Sigmoid colon (tissue), 7 donors: ENCODE results near the gene CYBC1. TPM values are rescaled to one million over a fixed set of nuclear protein-coding genes. Genes with fewer than 3 reads are reported as not detected.

Experiments used
- DNase-seq: peaks from one replicate; pipeline ENCODE4 v3.0.0-alpha.2; 2019
- H3K27ac ChIP-seq, 4 donors: fragments of 200-600 bp; sonication (generic); one replicate each; pipeline ENCODE4 v1.5.1; 2016 to 2019; ENCODE audit warnings: mild to moderate bottlenecking in 1 of 4
- H3K27me3 ChIP-seq, 3 donors: fragments of 200-600 bp; sonication (generic); one replicate each; pipeline ENCODE4 v1.5.1; 2019; ENCODE audit warnings: mild to moderate bottlenecking in 1 of 3
- H3K36me3 ChIP-seq, 4 donors: fragments of 200-600 bp; sonication (generic); one replicate each; pipeline ENCODE4 v1.5.1; 2016 to 2019
- H3K4me1 ChIP-seq, 4 donors: fragments of 200-600 bp; sonication (generic); one replicate each; pipeline ENCODE4 v1.5.1; 2017 to 2019
- H3K4me3 ChIP-seq, 4 donors: fragments of 200-600 bp; sonication (generic); one replicate each; pipeline ENCODE4 v1.5.1; 2017 to 2019; ENCODE audit warnings: mild to moderate bottlenecking in 2 of 4, moderate library complexity in 1 of 4
- H3K9me3 ChIP-seq, 4 donors: fragments of 200-600 bp in 3 of 4; sonication (generic) in 3 of 4; one replicate each; pipeline versions ENCODE4 v1.5.1 to v1.6.1; 2013 to 2019
- CTCF ChIP-seq, 4 experiments: fragments of 450-650 bp in 3 of 4; fragments of 200-600 bp in 1 of 4; IDR thresholded peaks; one replicate each; pipeline ENCODE4 v1.5.1; 2016 to 2019; ENCODE audit warnings: antibody characterized with exemption in 4 of 4, mild to moderate bottlenecking in 3 of 4, moderate library complexity in 2 of 4
- EP300 ChIP-seq, 4 donors: sonication (generic); formaldehyde crosslinking; IDR thresholded peaks; one replicate each; pipeline ENCODE4 v1.6.1; 2017; ENCODE audit warnings: antibody characterized with exemption in 4 of 4
- POLR2A ChIP-seq, 2 donors: fragments of 450-650 bp; IDR thresholded peaks; one replicate each; pipeline ENCODE4 v1.6.1; 2016; ENCODE audit warnings: antibody characterized with exemption in 2 of 2, mild to moderate bottlenecking in 2 of 2, moderate library complexity in 2 of 2
- POLR2AphosphoS5 ChIP-seq, 4 donors: sonication (generic); formaldehyde crosslinking; IDR thresholded peaks; one replicate each; pipeline ENCODE4 v1.6.1; 2017; ENCODE audit warnings: antibody characterized with exemption in 4 of 4
- WGBS, 2 donors: extraction: QIAGEN DNeasy Blood & Tissue Kit; methylation state at CpG; one replicate each; pipeline ENCODE4 v1.1.7; 2013; 5-methylcytosine and 5-hydroxymethylcytosine counted together
- intact Hi-C: fragments of 100-400 bp; cut with DNase I; formaldehyde crosslinking; loops from one replicate; pipeline ENCODE4 v1.15.1; 2023
- polyA plus RNA-seq, 3 donors: library from polyadenylated mRNA; stranded (reverse); fragments of 200-250 nt; gene quantifications; one replicate each; pipeline ENCODE4 v1.2.3, GENCODE V29; 2013
- small RNA-seq, 3 donors: library from RNA; depleted of rRNA; stranded (forward); fragments of <200 nt; gene quantifications; one replicate each; pipeline ENCODE3, GENCODE V24; 2016
- total RNA-seq, 4 donors: library from RNA; depleted of rRNA; stranded (reverse); fragments of >200 nt; gene quantifications; one replicate each; pipeline ENCODE4 v1.1.0, GENCODE V29; 2016
- donor health status: healthy with polysubstance abuse.
- donor health status: Bipolar disorder and iron deficiency.
- donor health status: healthy.

The CYBC1 gene
- total and polyA plus RNA-seq, 7 donors = 22.8 to 116 (median 39.9) TPM

- 75 to 87% methylated on average over 38 of the region's 38 CpGs for WGBS, 2 donors
- Histone ChIP-seq H3K4me1 (peaks cover 0 to 12% (median 0%) of the 10 kb centered on the region in 4 donors), H3K27ac (no peak overlapping the region), H3K9me3 (no peaks in the 10 kb centered on the region), H3K27me3 (no peaks in the 10 kb centered on the region), H3K36me3 (peaks cover 0 to 39% (median 3%) of the 10 kb centered on the region in 4 donors), H3K4me3 (no peak overlapping the region)
- TF ChIP-seq CTCF (IDR thresholded peaks at IDR 0.05) (no peak), POLR2AphosphoS5 (IDR thresholded peaks at IDR 0.05) (no peak), POLR2A (IDR thresholded peaks at IDR 0.05) (no peak), EP300 (IDR thresholded peaks at IDR 0.05) (no peak)
- no peak for DNase-seq
- intact Hi-C loops = no loop called here
These were observed 52.9 kb downstream of the CYBC1 start for GRCh38 chr17:82397449-82398335.

GRCh38 chr17:82396601-82397435 lies 53.7 kb downstream of the CYBC1 start:
- DNase-seq = no peak
- Histone ChIP-seq H3K4me1 (peaks cover 0 to 12% (median 0%) of the 10 kb centered on the region in 4 donors), H3K27me3 (no peaks in the 10 kb centered on the region), H3K27ac (peak overlapping the region in 1 of 4 donors; percentile 6), H3K9me3 (no peaks in the 10 kb centered on the region), H3K4me3 (no peak overlapping the region), H3K36me3 (peaks cover 0 to 39% (median 4%) of the 10 kb centered on the region in 4 donors)
- TF ChIP-seq CTCF (IDR thresholded peaks at IDR 0.05) (no peak), POLR2AphosphoS5 (IDR thresholded peaks at IDR 0.05) (peak in 1 of 4 donors; percentile 28)
- intact Hi-C loops = no loop called here
- 80 to 83% methylated on average over 19 of the region's 19 CpGs for WGBS, 2 donors

- peaks cover 0 to under 1% (median 0%) of the 10 kb centered on the region in 4 donors for H3K4me1 ChIP-seq
- WGBS, 2 donors = 88 to 96% methylated on average over 12 of the region's 12 CpGs
- H3K27ac ChIP-seq = no peak overlapping the region
- intact Hi-C loops = no loop called here
- no peaks in the 10 kb centered on the region for H3K27me3 ChIP-seq
- no peak for DNase-seq
- H3K4me3 ChIP-seq = no peak overlapping the region
- peaks cover 0 to 37% (median 4%) of the 10 kb centered on the region in 4 donors for H3K36me3 ChIP-seq
- H3K9me3 ChIP-seq = no peaks in the 10 kb centered on the region
- no peak for TF ChIP-seq CTCF (IDR thresholded peaks at IDR 0.05)
- no peak for TF ChIP-seq EP300 (IDR thresholded peaks at IDR 0.05)
- TF ChIP-seq POLR2AphosphoS5 (IDR thresholded peaks at IDR 0.05) = no peak
- no peak for TF ChIP-seq POLR2A (IDR thresholded peaks at IDR 0.05)
These were observed 56.3 kb downstream of the CYBC1 start for GRCh38 chr17:82394278-82394677.

- intact Hi-C loops = no loop called here
- no peaks in the 10 kb centered on the region for H3K27me3 ChIP-seq
- H3K4me1 ChIP-seq = no peaks in the 10 kb centered on the region
- WGBS, 2 donors = 94 to 95% methylated on average over 15 of the region's 15 CpGs
- H3K9me3 ChIP-seq = no peaks in the 10 kb centered on the region
- TF ChIP-seq POLR2A (IDR thresholded peaks at IDR 0.05) = no peak
- no peak for DNase-seq
- no peak overlapping the region for H3K27ac ChIP-seq
- peaks cover 0 to 34% (median 4%) of the 10 kb centered on the region in 4 donors for H3K36me3 ChIP-seq
- no peak overlapping the region for H3K4me3 ChIP-seq
These were observed 57.6 kb downstream of the CYBC1 start for GRCh38 chr17:82392941-82393340.

Small RNA genes within 50 kb of the gene (small RNA-seq; reads per million reads assigned to genes)
- gene RF00019 = 0 reads per million in 3 donors

Other genes with a start within 250 kb of the CYBC1 start
- gene CCDC57, start 237.9 kb downstream of the CYBC1 start, total RNA-seq = 10 to 100 TPM; 13.3 to 34.1 (median 20.8) TPM
- 10 to 100 TPM; 17.4 to 47.8 (median 25.4) TPM for gene CCDC57, start 237.9 kb downstream of the CYBC1 start, polyA plus RNA-seq
- 10 to 100 TPM in 3 of 4 donors, 1 to 10 TPM in 1; 9.6 to 19.7 (median 11.6) TPM for gene SLC16A3, start 221.7 kb downstream of the CYBC1 start, total RNA-seq
- gene SLC16A3, start 221.7 kb downstream of the CYBC1 start, polyA plus RNA-seq = 100 to 1,000 TPM in 1 of 3 donors, 10 to 100 TPM in 2; 10.8 to 140 (median 37.9) TPM
- gene CSNK1D, start 177.1 kb downstream of the CYBC1 start, total RNA-seq = 10 to 100 TPM; 45.1 to 61.2 (median 48.9) TPM
- 100 to 1,000 TPM in 1 of 3 donors, 10 to 100 TPM in 2; 55.9 to 142 (median 86.2) TPM for gene CSNK1D, start 177.1 kb downstream of the CYBC1 start, polyA plus RNA-seq
- gene CD7, start 133.1 kb downstream of the CYBC1 start, total RNA-seq = 1 to 10 TPM in 2 of 4 donors, not detected in 2; 2.8 to 4.3 TPM
- 10 to 100 TPM in 1 of 3 donors, 1 to 10 TPM in 1, under 1 TPM in 1; 0.60 to 38.3 (median 4.6) TPM for gene CD7, start 133.1 kb downstream of the CYBC1 start, polyA plus RNA-seq
- gene SECTM1, start 117.0 kb downstream of the CYBC1 start, total RNA-seq = 10 to 100 TPM in 2 of 4 donors, 1 to 10 TPM in 2; 8.4 to 56.9 (median 10.5) TPM
- 100 to 1,000 TPM in 1 of 3 donors, 10 to 100 TPM in 2; 64.3 to 105 (median 80.8) TPM for gene SECTM1, start 117.0 kb downstream of the CYBC1 start, polyA plus RNA-seq
- not detected for gene TEX19, start 91.5 kb downstream of the CYBC1 start, total RNA-seq
- under 1 TPM in 1 of 3 donors, not detected in 2; 0.04 TPM for gene TEX19, start 91.5 kb downstream of the CYBC1 start, polyA plus RNA-seq
- not detected for gene UTS2R, start 79.0 kb downstream of the CYBC1 start, total RNA-seq
- gene UTS2R, start 79.0 kb downstream of the CYBC1 start, polyA plus RNA-seq = not detected
- 10 to 100 TPM; 15.8 to 42.9 (median 24.0) TPM for gene HEXD, start 32.4 kb downstream of the CYBC1 start, total RNA-seq
- gene HEXD, start 32.4 kb downstream of the CYBC1 start, polyA plus RNA-seq = 10 to 100 TPM in 2 of 3 donors, 1 to 10 TPM in 1; 9.5 to 46.2 (median 16.2) TPM
- gene OGFOD3, start 32.2 kb downstream of the CYBC1 start, total RNA-seq = 10 to 100 TPM; 14.1 to 28.2 (median 22.1) TPM
- gene OGFOD3, start 32.2 kb downstream of the CYBC1 start, polyA plus RNA-seq = 10 to 100 TPM in 1 of 3 donors, 1 to 10 TPM in 2; 6.0 to 23.4 (median 6.9) TPM
- 10 to 100 TPM; 34.6 to 50.4 (median 43.8) TPM for gene NARF, start 8.0 kb upstream of the CYBC1 start, total RNA-seq
- gene NARF, start 8.0 kb upstream of the CYBC1 start, polyA plus RNA-seq = 10 to 100 TPM; 29.4 to 65.8 (median 38.6) TPM
- 10 to 100 TPM; 29.3 to 56.8 (median 40.5) TPM for gene FOXK2, start 69.0 kb upstream of the CYBC1 start, total RNA-seq
- 10 to 100 TPM; 10.2 to 26.2 (median 11.6) TPM for gene FOXK2, start 69.0 kb upstream of the CYBC1 start, polyA plus RNA-seq
- gene WDR45B, start 197.7 kb upstream of the CYBC1 start, total RNA-seq = 10 to 100 TPM; 51.7 to 67.0 (median 66.7) TPM
- 10 to 100 TPM; 62.5 to 70.1 (median 67.5) TPM for gene WDR45B, start 197.7 kb upstream of the CYBC1 start, polyA plus RNA-seq
- gene RAB40B, start 247.9 kb upstream of the CYBC1 start, total RNA-seq = 10 to 100 TPM; 11.7 to 32.7 (median 21.6) TPM
- gene RAB40B, start 247.9 kb upstream of the CYBC1 start, polyA plus RNA-seq = 10 to 100 TPM; 14.0 to 26.4 (median 24.0) TPM